KOPT-K1 (cell line): ENCODE results near the gene SDC4.

Experiments used
- H3K27ac ChIP-seq: fragments of 200-600 bp; sonication (generic); 2 replicates; pipeline ENCODE4 v1.5.1; 2016; ENCODE audit warnings: antibody characterized with exemption, mild to moderate bottlenecking, low read depth, low read length; ENCODE audit not compliant: poor library complexity, severe bottlenecking
- H3K36me3 ChIP-seq: fragments of 200-600 bp; sonication (generic); 2 replicates; pipeline ENCODE4 v1.5.1; 2017; ENCODE audit warnings: antibody characterized with exemption, mild to moderate bottlenecking, low read length, moderate library complexity; ENCODE audit not compliant: insufficient read depth
- H3K9me3 ChIP-seq: fragments of 200-600 bp; sonication (generic); 2 replicates; pipeline ENCODE4 v1.5.1; 2017; ENCODE audit warnings: antibody characterized with exemption, low read length, mild to moderate bottlenecking; ENCODE audit not compliant: insufficient read depth, poor library complexity, severe bottlenecking

SDC4 gene

DNA sequence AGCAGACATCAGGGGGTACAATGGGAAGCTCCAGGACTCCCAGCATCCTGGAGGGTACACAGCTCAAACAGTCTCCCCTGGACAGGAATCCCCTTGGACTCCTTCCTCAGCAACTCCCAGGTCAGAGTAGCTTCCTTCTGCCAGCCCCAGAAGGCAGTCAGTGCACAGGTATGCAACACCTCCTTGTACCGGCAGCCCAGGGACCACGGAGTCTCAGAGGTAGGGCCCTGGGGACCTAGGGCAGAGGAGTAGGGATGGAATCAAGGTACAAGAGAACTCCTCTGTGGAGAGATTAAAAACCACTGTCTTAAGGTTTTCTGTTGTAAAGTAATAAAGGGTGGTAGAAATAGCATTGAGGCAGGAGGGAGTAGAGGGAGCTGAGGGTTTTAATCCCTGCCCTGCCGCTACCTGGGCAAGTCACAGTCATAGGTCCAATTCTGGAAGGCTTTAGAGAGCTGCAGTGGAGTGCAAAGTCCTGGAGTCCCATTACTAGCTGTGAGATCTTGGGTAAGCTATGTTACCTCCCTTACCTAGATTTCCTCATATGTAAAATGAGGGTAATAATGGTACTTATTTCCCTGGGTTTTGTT, 22.4 kb upstream of the SDC4 start:
- Histone ChIP-seq H3K27ac (no peak overlapping the region), H3K36me3 (peaks cover 31% of the 10 kb centered on the region), H3K9me3 (no peaks in the 10 kb centered on the region)

DNA sequence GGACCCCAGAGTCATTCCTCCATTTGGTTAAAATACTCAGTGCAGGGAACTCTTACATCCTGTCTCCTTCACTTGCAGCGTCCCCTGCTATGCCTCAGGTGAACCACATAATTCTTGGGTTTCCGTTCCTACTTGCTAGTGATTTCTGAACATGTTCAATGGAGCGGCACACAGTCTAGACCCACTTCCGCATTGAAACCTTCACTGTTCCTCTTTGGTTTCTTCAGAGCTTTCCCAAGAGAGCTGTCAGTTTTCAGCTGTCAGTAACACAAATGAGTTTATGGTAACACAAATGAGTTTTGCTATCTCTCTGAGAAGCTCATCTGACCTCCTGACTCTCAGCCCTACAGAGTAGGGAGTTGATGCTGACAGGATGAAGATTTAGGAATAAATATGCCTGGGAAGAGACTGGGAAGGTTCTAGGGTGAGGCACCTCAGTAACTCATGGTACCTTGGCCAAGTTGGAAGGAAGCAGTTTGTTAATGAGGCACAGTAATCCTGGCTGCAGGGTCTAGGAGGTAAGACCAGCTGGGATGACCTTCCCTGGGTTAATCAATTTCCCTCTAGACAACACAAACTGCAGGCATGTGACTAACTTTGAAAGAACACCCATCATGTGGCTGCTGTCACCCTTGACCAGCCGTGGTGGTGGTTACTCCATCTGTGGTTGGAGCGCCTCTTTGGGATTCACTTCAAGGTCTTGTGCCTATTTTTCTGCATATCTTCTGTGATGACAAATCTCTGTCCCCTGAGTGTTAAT, 20.2 kb upstream of the SDC4 start:
- Histone ChIP-seq H3K36me3 (peaks cover 36% of the 10 kb centered on the region), H3K9me3 (no peaks in the 10 kb centered on the region), H3K27ac (no peak overlapping the region)

DNA sequence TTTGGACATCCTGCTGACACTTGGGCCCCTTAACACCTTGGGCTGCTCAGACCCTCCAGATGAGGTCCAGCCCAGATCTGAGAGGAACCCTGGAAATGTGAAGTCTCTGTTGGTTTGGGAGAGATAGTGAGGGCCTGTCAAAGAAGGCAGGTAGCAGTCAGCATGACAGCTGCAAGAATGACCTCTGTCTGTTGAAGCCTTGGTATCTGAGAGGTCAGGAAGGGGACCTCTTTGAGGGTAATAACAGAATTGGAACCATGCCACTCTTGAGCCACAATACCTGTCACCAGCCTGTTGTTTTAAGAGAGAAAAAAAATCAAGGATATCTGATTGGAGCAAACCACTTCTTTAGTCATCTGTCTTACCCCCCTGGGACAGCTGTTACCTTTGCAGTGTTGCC, 18.9 kb upstream of the SDC4 start:
- Histone ChIP-seq H3K9me3 (no peaks in the 10 kb centered on the region), H3K27ac (no peak overlapping the region), H3K36me3 (peaks cover 36% of the 10 kb centered on the region)

DNA sequence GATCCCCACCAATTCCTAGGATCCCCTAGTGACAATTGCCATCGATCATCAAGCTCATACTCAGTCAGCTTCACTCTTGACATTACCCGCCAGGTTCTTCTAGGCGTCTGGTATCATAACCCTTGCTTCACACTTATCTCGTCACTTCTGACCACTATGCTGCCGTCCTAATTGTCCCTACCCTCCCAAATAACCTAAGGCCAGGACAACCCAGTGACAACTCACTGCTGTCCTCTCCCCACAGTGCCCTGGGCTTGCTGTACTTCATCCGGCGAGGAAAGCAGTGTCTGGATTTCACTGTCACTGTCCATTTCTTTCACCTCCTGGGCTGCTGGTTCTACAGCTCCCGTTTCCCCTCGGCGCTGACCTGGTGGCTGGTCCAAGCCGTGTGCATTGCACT, 18.4 kb upstream of the SDC4 start:
- peaks cover 36% of the 10 kb centered on the region for H3K36me3 ChIP-seq
- H3K27ac ChIP-seq = no peak overlapping the region
- H3K9me3 ChIP-seq = no peaks in the 10 kb centered on the region

DNA sequence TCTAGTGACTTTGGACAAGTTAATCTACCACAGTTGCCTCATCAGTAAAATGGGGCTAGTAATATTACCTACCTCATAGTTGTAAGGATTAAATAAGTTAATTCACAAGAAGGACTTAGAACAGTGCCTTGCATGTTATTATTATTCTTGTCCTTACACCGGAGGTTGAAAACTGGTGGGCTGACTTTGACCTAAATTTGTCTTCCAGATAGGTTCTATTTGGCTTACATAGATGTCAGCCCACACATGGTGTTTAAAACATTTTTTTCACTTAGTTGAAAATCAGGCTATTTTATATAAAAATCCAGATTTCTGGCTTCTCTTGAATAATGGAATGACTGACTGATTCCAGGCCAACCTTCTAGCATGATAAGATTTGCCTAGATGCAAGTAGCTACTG, 18.0 kb upstream of the SDC4 start:
- no peak overlapping the region for H3K27ac ChIP-seq
- no peaks in the 10 kb centered on the region for H3K9me3 ChIP-seq
- peaks cover 36% of the 10 kb centered on the region for H3K36me3 ChIP-seq

DNA sequence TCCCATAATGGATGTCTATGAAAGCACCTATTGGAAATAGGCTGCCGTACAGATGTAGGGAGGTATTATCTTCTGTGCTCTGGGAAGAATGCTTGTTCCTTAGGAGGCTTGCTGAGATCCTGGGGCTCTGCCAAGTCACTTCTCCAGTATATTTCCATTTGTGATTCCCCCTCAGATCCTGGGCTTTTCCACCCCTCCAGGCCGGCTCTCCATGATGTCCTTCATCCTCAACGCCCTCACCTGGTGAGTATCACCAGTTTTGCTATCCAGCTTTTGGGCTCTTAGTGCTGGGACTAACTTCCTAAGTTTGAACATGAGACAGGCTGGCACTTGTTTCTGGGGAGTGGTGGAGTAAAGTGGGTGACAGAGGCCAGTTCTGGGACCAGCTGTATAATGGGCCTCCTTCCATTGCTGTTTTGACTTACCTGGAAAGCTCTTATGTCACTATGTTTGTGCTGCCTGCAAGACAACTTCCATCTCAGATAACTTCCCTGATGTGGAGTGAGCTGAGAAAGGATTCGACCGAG, 17.3 kb upstream of the SDC4 start:
- H3K27ac ChIP-seq = no peak overlapping the region
- peaks cover 36% of the 10 kb centered on the region for H3K36me3 ChIP-seq
- no peaks in the 10 kb centered on the region for H3K9me3 ChIP-seq

DNA sequence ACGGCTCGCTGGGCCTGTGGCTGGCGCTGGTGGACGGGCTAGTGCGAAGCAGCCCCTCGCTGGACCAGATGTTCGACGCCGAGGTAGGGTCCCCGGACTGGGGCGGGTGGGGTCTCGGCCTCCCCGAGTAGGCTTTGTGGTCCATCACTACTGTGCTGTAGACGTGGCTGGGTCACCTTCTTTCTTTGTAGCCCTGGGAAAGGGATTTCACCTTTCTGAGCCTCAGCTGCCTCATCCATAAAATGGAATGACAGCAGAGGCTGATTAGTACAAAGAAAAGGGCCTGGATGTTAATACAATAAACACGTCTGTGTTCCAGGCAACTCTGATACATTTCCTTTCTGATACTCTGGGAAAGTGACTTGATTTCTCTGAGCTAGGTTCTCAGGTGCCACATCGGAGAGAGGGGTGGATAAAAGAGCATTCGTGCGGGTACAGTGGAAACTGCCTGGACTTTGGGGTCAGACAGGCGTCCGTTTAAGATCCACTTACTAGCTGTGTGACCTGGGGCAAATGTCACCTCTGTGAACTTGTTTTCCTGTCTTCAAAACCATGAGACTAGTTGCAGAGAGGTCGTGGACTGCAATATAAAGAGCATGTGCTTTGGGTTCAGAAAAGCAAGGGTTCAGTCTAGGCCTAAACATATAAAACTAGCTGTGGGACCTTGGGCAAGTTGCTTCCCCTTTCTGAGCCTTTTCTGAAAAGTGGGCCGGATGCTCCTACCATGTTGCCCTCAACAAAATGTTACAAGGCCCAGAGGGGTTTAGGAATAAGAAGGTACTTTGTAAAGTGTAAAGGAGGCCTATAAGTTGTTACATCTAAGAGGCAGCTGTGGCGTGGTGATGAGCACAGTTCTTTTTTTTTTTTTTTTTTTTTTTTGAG, 15.6 kb upstream of the SDC4 start:
- Histone ChIP-seq H3K36me3 (peaks cover 36% of the 10 kb centered on the region), H3K27ac (peak overlapping the region; percentile 88), H3K9me3 (no peaks in the 10 kb centered on the region)

DNA sequence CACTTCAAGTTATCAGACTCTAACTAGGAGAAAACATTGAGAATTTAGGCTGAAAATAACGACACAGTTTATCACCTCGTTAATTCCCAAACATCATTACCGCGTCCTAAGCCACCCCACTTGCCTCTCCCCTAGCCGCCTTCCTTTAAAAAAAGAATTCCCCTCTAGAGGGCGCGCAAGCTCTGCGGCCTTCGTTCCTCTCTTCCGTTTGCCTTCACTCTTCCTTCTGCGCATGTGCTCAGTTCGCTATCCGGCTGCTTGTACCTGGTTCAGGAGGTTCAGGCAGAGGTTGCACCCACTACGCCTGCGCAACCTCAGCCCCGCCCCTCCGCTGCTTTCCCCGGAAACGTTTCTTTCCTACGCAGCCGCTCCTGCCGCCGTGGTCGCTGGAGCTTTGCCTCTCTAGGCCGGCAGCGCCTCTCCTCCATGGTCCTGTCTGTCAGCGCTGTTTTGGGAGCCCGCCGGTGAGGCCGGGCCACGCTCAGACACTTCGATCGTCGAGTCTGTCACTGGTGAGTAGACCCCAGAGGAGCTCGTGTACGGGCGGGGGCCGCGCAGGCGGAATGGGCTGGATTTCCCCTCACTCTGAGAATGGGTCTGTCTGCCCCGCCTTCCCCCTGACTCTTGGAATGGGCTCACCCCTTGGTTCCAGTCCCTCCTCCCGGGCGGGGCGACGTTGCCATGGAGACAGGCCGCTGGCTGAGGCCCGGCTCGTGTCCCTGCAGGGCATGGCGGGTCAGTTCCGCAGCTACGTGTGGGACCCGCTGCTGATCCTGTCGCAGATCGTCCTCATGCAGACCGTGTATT, 14.8 kb upstream of the SDC4 start, which contains the start of gene SYS1:
TSS of gene SYS1 (plus strand) at position 353 of the 807 bp plus-strand sequence. CDS start at position 729, 376 bp downstream.
- peak within 1 kb of the TSS; percentile 88 for H3K27ac ChIP-seq
- H3K9me3 ChIP-seq = no peaks in the 10 kb centered on the region
- peaks cover 28% of the 10 kb centered on the region for H3K36me3 ChIP-seq

DNA sequence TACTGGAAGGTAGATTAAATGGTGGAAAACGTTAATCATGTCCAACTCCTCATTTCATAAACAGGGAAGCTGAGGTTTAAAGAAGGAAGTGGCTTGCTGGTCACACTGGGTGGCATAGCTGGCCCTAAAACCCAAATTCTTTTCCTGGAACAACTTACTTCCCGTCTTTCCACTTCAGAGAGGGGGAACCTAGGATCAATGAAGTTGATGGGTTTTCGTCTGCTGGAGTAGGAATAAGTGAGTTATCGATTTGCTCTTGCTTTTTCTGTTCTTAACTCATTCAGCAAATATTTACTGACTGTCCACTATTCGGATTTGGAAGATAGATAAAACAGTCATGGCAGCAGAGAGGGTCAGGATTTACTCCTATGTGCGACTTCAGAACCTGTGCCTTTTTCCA, 13.6 kb upstream of the SDC4 start:
- Histone ChIP-seq H3K9me3 (no peaks in the 10 kb centered on the region), H3K27ac (no peak overlapping the region), H3K36me3 (peaks cover 16% of the 10 kb centered on the region)

DNA sequence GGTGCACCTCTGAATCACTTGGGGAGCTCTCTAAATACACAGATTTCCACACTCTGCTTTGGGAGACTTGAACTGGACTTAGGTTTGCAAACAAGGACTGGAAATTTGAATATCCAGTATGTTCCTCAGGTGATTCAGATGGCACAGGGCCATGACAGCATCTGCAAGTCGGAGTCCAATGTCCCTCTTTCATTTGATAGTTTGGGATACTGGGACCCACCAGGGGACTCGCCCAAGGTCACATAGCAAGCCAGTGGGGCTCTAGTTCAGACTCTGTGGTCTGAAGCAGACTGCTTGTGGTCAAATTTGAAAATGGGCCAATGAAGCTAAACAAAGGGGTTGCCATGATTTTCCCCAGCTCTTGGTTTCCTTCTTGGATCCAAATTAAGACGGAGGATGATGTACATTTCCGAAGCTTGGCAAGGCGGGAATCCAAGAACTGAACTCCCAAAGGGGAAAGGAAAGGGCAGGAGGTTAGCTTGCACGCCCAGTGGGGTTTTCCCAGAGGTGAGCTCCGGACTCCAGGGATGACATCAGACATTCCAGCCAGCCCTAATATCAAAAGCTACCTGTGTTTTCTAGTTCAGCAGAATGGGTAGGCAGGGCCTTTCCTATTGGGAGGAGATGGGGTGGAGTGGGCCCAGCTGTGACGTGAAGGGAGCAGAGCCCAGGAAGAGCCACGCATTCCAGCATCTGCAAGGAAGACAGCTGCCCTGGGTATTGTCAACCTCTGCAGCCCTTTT, 11.4 kb upstream of the SDC4 start:
- H3K9me3 ChIP-seq = no peaks in the 10 kb centered on the region
- no peak overlapping the region for H3K27ac ChIP-seq

DNA sequence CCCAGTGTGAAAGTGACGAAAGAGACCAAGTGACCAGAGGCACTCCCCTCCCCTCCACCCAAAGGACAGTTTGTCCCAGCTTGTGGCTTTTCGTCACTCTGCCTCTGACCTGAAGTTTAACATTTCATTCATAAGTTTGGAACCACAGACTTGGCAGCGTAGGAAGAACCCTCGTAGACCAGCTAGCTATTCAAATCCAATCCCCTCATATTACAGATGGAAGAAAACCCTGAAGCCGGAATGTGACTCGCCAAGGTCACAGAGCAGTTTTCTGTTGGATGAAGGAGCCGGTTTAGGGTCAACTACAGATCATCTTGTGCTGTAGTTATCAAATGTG, 10.8 kb upstream of the SDC4 start:
- Histone ChIP-seq H3K9me3 (no peaks in the 10 kb centered on the region), H3K27ac (no peak overlapping the region), H3K36me3 (no peaks in the 10 kb centered on the region)

More for the DNA sequence above, 11.4 kb upstream of the SDC4 start:
- H3K36me3 ChIP-seq = no peaks in the 10 kb centered on the region

DNA sequence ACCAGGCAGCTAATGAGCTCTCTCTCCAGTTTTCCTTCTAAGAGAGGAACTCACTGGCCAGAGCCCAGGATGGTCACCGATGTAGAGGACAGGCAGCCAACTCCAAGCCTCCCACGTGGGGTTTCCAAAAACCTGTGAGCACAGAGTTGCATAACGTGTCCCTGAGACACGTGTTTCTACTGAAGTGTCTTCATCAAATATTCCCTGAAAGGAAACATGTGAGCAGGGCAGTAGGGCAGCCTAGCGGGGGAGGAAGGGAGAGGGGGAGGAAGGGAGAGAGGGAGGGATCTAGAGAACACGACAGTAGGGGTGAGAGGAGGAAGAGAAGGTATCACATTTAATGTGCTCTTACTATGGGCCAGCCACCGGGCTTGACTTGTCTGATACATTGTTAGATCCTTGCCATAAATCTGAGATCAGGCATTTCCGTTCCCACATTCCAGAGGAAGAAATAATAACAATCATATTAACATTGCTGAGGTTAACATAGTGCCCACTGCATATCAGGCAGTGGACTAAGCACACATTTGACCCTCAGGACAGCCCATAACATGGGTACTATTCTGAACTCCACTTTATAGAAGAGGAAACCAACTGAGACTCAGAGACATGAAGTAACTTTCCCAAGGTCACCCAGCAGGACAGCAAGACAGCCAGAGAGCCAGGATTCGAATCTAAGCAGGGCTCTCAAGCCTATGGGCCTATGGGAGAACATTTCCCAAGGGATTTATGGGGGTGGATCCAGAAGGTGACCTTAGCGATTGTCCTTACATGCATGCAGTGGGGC, 10.3 kb upstream of the SDC4 start:
- Histone ChIP-seq H3K9me3 (no peaks in the 10 kb centered on the region), H3K36me3 (no peaks in the 10 kb centered on the region), H3K27ac (no peak overlapping the region)

DNA sequence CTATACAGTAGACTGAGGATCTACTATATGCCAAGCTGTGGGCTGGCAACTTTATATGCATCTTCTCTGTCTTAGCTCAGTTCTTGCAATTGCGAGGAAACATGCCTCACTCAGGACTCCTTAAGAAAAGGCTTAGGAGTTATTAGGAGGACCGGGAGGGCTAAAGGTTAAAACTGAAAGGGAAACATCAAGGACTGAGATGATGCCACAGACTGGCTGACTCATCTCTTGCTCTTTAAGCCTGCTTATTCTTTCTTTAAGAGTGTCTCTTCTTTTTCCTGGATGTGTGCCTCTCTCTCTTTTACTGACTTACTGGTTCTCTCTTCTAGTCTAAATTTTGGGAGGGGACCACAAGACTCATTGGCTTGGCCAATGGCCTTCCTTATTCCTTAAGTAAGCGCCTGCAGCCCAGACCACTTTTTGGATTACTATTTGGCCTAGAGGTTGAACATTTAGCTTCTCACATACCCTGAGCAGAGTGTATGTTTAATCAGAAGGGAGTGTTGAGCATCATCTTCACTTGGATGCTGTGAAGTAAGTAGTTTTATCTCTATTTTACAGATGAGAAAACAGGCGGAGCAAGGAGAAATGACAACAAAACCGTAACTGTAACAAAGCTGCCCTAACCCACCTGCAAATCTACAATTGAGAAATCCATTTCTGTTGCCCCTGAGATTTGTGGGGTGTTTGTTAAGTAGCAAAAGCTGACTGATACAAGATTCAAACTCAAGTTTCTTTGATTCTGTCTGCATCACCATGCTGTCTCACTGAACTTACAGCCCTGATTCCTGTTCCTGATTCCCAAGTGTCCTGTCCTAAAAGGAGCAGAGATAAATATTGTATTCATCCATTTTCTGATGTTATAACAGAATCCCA, 7.2 kb upstream of the SDC4 start:
- Histone ChIP-seq H3K27ac (no peak overlapping the region), H3K36me3 (no peaks in the 10 kb centered on the region), H3K9me3 (no peaks in the 10 kb centered on the region)
